Suprapubic skin (tissue), 4 donors: ENCODE data around the gene ARID1B. TPM values are rescaled to one million over a fixed set of nuclear protein-coding genes. Genes with fewer than 3 reads are reported as not detected.

Source experiments
- DNase-seq, 2 donors: peaks; one replicate each; pipeline ENCODE4 v3.0.0-alpha.2; 2019; ENCODE audit warnings: low spot score in 2 of 2
- H3K27ac ChIP-seq: fragments of 200-600 bp; sonication (generic); one replicate; pipeline ENCODE4 v1.5.1; 2019
- H3K27me3 ChIP-seq: fragments of 200-600 bp; sonication (generic); one replicate; pipeline ENCODE4 v1.5.1; 2019
- H3K36me3 ChIP-seq: fragments of 200-600 bp; sonication (generic); one replicate; pipeline ENCODE4 v1.5.1; 2019
- H3K4me1 ChIP-seq: fragments of 200-600 bp; sonication (generic); one replicate; pipeline ENCODE4 v1.5.1; 2019
- H3K4me3 ChIP-seq: fragments of 200-600 bp; sonication (generic); one replicate; pipeline ENCODE4 v1.5.1; 2019; ENCODE audit warnings: mild to moderate bottlenecking
- H3K9me3 ChIP-seq: fragments of 200-600 bp; sonication (generic); one replicate; pipeline ENCODE4 v1.5.1; 2019
- EP300 ChIP-seq: sonication (generic); formaldehyde crosslinking; IDR thresholded peaks from one replicate; pipeline ENCODE4 v1.6.1; 2017; ENCODE audit warnings: antibody characterized with exemption
- POLR2A ChIP-seq, 2 donors: fragments of 450-650 bp; IDR thresholded peaks; one replicate each; pipeline ENCODE4 v1.6.1; 2017; ENCODE audit warnings: antibody characterized with exemption in 2 of 2, mild to moderate bottlenecking in 2 of 2, moderate library complexity in 2 of 2
- POLR2AphosphoS5 ChIP-seq, 3 donors: sonication (generic); formaldehyde crosslinking; IDR thresholded peaks; one replicate each; pipeline ENCODE4 v1.6.1; 2017; ENCODE audit warnings: antibody characterized with exemption in 3 of 3
- WGBS: methylation state at CpG from one replicate; pipeline ENCODE4 v1.1.5; 2018; 5-methylcytosine and 5-hydroxymethylcytosine counted together
- total RNA-seq, 4 donors: library from RNA; depleted of rRNA; stranded (reverse); fragments of >200 nt; gene quantifications; one replicate each; pipeline ENCODE4 v1.1.0, GENCODE V29; 2016
- TF ChIP-seq, protein P1 (sequence below), 2 donors: fragments of 200-600 bp in 1 of 2; fragments of 450-650 bp in 1 of 2; sonication (generic) in 1 of 2; IDR thresholded peaks; one replicate each; pipeline ENCODE4 v1.5.1; 2016 to 2019; ENCODE audit warnings: antibody characterized with exemption in 2 of 2, mild to moderate bottlenecking in 1 of 2, moderate library complexity in 1 of 2

ARID1B gene
- total RNA-seq, 4 donors from 2014 or later, result 102 to 233 (median 129) TPM

DNA sequence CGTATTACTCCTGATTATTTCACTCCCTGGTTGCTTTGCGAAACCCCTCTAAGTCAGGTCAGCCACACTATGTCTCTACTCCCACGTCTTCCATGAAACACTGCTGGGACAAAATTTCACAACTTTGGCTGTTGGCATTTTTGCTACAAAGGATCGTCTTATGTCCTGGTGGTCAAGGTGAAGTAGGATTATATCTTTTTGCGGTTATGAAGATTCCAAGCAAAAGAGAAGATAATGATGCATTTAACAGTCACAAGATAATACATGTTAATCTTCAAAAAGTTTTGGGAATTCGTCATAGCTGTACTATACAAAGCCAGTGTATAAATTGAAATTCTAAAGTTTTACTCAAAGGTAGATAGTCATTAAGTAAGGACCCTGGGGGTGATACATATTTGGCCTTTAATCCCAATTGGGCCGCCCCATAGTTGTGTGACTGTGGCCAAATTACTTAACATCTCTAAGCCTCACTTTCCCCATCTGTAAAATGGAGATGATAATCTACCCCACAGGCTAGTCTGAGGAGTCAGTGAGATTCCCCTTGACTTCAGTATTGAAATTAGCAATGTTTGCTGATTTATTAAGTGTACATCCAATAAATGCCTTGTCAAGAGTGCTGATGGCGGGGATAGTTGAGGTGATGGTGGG, 212.1 kb downstream of the ARID1B start:
- H3K4me3 ChIP-seq, result no peak overlapping the region
- TF ChIP-seq, protein P1, sequence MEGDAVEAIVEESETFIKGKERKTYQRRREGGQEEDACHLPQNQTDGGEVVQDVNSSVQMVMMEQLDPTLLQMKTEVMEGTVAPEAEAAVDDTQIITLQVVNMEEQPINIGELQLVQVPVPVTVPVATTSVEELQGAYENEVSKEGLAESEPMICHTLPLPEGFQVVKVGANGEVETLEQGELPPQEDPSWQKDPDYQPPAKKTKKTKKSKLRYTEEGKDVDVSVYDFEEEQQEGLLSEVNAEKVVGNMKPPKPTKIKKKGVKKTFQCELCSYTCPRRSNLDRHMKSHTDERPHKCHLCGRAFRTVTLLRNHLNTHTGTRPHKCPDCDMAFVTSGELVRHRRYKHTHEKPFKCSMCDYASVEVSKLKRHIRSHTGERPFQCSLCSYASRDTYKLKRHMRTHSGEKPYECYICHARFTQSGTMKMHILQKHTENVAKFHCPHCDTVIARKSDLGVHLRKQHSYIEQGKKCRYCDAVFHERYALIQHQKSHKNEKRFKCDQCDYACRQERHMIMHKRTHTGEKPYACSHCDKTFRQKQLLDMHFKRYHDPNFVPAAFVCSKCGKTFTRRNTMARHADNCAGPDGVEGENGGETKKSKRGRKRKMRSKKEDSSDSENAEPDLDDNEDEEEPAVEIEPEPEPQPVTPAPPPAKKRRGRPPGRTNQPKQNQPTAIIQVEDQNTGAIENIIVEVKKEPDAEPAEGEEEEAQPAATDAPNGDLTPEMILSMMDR (IDR thresholded peaks at IDR 0.05), result no peak
- H3K9me3 ChIP-seq, result no peaks in the 10 kb centered on the region
- H3K36me3 ChIP-seq, result no peaks in the 10 kb centered on the region
- H3K4me1 ChIP-seq, result peaks cover 25% of the 10 kb centered on the region
- no peak for DNase-seq
- 81% methylated on average over 8 of the region's 8 CpGs for WGBS
- H3K27me3 ChIP-seq, result no peaks in the 10 kb centered on the region
- H3K27ac ChIP-seq, result no peak overlapping the region

DNA sequence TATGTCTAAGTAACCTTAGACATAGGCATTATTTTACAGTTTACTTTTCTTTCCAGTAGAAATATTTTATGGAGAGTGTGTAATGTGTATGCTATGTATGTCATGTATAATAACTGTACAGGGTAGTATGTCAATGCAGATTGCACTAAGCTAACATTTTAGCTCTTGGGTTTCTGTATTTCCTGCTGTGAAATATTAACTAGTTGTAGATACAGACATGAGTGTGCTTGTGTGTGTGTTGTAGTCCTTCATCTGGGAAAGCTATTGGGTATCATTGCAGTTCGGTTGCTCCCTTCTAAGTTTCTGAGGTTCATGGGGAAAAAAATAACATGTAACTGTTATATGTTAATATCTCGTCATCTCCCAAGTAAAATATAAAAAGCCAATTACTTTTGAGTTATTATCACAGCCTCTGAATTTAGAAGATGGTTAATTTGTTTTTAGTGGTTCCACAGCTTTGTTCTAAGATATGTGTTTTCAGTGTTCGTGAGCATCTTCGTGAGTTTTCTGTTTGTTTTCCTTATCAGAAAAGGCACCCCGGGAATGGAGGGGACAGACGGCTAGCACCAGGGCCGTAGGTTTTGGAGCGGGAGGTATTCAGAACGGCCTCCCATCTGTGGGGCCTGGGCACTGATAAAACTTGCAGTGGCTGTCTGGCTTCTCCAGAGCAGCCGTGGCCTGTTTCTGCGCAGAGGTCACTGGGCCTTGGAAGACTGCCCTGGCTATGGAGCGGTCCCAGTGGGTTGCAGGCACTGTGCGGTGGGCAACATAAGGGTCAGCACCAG, 215.0 kb downstream of the ARID1B start:
- H3K4me1 ChIP-seq, result peaks cover 18% of the 10 kb centered on the region
- no peaks in the 10 kb centered on the region for H3K27me3 ChIP-seq
- DNase-seq, result no peak
- H3K36me3 ChIP-seq, result no peaks in the 10 kb centered on the region
- TF ChIP-seq, protein P1 (IDR thresholded peaks at IDR 0.05), result no peak
- TF ChIP-seq EP300 (no peak), POLR2A (IDR thresholded peaks at IDR 0.05) (no peak), POLR2AphosphoS5 (IDR thresholded peaks at IDR 0.05) (no peak)
- no peak overlapping the region for H3K4me3 ChIP-seq
- WGBS, result 81% methylated on average over 13 of the region's 13 CpGs
- no peaks in the 10 kb centered on the region for H3K9me3 ChIP-seq
- H3K27ac ChIP-seq, result no peak overlapping the region

DNA sequence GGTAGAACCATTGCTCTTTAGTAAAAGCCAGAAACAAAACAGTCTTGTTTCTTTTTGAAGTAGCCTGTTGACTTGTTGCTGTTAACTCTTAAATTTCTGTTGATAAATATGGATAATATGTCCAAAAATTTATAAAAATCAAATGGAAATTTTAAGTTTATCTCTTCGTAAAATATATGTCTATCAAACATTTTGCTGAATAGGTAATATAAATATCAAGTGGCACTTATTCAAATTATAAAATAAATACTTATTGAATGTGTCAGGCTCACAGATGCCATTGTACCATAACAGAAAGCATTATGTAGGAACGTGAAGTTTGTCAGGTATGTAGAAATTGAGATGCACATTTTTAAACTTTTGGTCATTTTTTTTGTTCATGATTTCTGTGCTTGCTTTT, 216.5 kb downstream of the ARID1B start:
- Histone ChIP-seq H3K27ac (no peak overlapping the region), H3K4me3 (no peak overlapping the region), H3K9me3 (no peaks in the 10 kb centered on the region), H3K4me1 (peaks cover 7% of the 10 kb centered on the region), H3K36me3 (no peaks in the 10 kb centered on the region), H3K27me3 (no peaks in the 10 kb centered on the region)
- 92% methylated on average over 2 of the region's 2 CpGs for WGBS
- no peak for DNase-seq
- no peak for TF ChIP-seq POLR2AphosphoS5 (IDR thresholded peaks at IDR 0.05)
- TF ChIP-seq EP300, result no peak
- no peak for TF ChIP-seq POLR2A (IDR thresholded peaks at IDR 0.05)
- TF ChIP-seq, protein P1 (IDR thresholded peaks at IDR 0.05), result no peak

DNA sequence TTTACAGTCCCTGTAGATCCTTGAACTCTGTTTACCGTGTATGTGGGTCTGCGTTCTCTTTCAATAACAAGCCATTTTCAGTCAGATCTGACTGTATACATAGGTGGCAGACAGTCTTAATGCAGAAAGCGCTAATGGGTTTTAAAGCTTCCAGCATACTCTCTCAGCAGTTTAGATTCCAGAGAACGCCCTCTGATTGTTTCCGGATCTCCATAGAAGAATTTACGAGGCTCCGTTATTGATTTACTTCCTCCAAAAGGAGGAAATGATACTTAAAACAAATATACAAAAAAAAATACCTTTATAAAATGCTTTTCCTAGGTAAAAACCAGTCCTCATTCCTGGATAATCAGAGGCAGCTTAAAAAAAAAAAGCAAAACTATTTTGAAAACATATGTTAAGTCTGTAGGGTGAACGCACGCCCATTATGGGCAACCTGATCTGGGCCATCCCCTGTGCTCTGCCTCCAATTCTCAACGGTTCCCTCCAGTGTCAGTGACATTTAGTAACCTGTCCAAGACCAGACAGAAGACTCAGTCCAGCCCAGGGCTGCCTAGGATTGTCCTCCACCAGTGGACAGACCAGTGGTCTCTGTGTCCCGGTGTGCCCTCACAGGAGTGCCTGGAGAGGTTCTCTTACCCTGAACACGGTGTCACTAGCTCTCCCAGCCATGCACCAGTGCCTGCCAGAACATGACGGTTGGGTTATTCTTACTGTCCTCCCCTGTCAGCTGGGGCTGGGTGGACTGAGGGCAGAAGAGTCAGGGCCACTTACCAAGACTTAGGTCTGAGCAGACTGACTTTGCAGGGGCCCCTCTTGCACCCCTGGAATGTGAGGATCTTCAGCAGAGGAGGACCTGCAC, 217.3 kb downstream of the ARID1B start:
- WGBS, result 74% methylated on average over 11 of the region's 13 CpGs

More for the DNA sequence above, 217.3 kb downstream of the ARID1B start:
- DNase-seq, result no peak
- H3K4me1 ChIP-seq, result peaks cover 4% of the 10 kb centered on the region
- no peak overlapping the region for H3K4me3 ChIP-seq
- no peak overlapping the region for H3K27ac ChIP-seq
- no peaks in the 10 kb centered on the region for H3K36me3 ChIP-seq
- no peaks in the 10 kb centered on the region for H3K27me3 ChIP-seq
- TF ChIP-seq POLR2A (IDR thresholded peaks at IDR 0.05) (no peak), EP300 (no peak), POLR2AphosphoS5 (IDR thresholded peaks at IDR 0.05) (no peak)
- TF ChIP-seq, protein P1 (IDR thresholded peaks at IDR 0.05), result no peak
- no peaks in the 10 kb centered on the region for H3K9me3 ChIP-seq
